Activated CD4-positive, CD25-positive, alpha-beta regulatory T cell treated with anti-CD3 and anti-CD28 coated beads, Interleukin-2, amount 50 U/mL, for 24 hours (primary cell): ENCODE data around the gene GOLIM4.
"Not testable (repeated sequence)": the region's sequence is repeated elsewhere in the genome, so short reads cannot be mapped to it uniquely, and the experiment has no call there.

Experiments
- ATAC-seq, 2 donors: fragments of 150-1000 bp; cut with Tn5 transposase; one replicate each; pipeline ENCODE4 v1.10.0; 2021; ENCODE audit warnings: mild to moderate bottlenecking in 1 of 2, moderate library complexity in 1 of 2

GOLIM4 gene

GRCh38 chr3:168044049-168044448 is 51.7 kb downstream of the GOLIM4 start:
- no peak for ATAC-seq

- no peak for ATAC-seq
These were observed 55.0 kb downstream of the GOLIM4 start for GRCh38 chr3:168040607-168041208.

- no peak for ATAC-seq
These were observed 58.7 kb downstream of the GOLIM4 start for GRCh38 chr3:168037020-168037419.

GRCh38 chr3:168036619-168037018 is 59.1 kb downstream of the GOLIM4 start:
- no peak for ATAC-seq

- no peak for ATAC-seq
These were observed 61.4 kb downstream of the GOLIM4 start for GRCh38 chr3:168034152-168034928.

DNA sequence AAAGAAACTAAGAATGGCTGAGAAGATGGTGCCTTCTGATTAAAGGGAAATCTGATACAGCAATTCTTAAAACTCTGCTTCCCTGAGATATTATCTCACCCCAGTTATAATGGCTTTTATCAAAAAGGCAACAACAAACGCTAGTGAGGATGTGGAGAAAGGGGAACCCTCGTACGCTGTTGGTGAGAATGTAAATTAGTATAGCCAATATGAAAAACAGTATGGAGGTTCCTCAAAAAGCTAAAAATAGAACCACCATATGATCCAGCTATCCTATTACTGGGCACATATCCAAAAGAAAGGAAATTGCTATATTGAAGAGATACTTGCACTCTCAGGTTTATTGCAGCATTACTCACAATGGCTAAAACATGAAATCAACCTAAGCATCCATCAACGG is 65.1 kb downstream of the GOLIM4 start:
- ATAC-seq: no peak

GRCh38 chr3:168029705-168030104 is 66.0 kb downstream of the GOLIM4 start:
- no peak for ATAC-seq

DNA sequence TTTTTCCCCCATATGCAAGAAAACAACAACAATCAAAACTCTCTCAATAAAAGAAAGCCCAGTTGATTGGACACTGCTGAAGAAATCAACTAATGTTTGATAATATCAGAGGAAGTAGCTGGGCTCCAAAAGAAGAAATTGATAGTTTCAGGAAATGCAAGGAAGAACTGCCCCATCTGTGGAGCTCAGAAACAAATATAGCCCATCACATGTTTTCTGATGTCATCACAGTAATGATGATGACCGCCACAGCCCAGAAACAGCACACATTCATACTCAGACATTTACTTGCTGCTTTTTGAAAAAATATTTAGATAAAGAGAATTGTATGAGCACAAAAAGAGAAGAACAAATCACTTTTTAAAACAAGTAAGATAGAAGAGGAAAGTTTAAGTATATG is 67.6 kb downstream of the GOLIM4 start:
- ATAC-seq: no peak

GRCh38 chr3:168026764-168027163 is 69.0 kb downstream of the GOLIM4 start:
- ATAC-seq: no peak

DNA sequence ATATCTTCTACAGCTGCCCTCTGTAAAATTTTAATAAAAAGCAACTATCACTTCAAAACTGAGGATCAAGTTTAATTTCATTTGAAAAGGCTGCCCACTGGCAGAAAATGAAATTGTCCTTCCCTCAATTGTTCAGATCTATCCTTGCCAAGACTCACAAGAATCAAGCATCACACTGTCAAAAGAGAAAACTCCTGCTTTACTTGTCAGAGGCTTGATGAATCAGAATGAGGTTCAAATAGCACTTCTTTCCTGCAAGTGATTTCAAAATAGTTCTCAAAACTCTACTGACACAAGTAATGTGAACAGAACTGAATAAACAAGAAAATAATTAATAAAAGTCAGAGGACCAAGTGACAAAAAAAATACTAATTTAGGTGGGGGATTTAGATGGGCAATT is 70.6 kb downstream of the GOLIM4 start:
- no peak for ATAC-seq

- ATAC-seq: no peak
These were observed 71.2 kb downstream of the GOLIM4 start for GRCh38 chr3:168024537-168024941.

DNA sequence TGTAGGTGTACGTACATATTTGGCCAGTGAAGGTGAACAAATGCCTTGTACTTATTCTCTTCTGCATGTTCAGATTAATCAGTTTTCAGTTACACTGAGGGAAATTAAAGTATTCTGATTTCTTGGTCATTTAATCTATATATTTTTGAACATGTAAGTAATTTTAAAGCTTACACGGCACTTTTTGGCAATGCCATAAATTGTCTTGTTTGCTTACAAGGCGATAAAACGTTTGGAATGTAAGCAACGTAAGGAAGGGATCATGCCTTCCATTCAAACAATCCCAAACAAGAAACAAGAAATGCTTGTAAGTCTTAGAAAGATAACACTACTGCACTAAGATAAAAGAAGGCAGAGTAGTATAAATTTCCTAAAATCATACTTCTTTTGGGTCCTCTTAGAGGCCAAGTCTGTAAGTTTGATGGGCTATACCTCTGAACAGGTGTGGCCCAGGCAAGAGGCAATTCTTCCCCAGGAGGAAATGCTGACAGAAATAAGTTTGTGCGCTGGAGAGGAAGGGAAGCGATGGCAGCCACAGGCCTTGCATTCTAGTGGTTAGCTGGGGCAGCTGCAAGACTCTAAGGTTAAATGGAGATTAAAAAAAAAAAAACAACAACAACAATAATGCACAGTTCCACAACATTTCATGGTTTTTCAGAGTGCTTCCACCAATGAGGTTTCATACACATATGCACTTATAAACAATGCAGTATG is 73.8 kb downstream of the GOLIM4 start:
- no peak for ATAC-seq

DNA sequence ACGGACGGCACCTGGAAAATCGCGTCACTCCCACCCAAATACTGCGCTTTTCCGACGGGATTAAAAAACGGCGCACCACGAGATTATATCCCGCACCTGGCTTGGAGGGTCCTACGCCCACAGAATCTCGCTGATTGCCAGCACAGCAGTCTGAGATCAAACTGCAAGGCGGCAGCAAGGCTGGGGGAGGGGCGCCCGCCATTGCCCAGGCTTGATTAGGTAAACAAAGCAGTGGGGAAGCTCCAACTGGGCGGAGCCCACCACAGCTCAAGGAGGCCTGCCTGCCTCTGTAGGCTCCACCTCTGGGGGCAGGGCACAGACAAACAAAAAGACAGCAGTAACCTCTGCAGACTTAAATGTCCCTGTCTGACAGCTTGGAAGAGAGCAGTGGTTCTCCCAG is 84.4 kb downstream of the GOLIM4 start:
- ATAC-seq: not testable (repeated sequence)

GRCh38 chr3:168006584-168006983 is 89.1 kb downstream of the GOLIM4 start:
- ATAC-seq: no peak

DNA sequence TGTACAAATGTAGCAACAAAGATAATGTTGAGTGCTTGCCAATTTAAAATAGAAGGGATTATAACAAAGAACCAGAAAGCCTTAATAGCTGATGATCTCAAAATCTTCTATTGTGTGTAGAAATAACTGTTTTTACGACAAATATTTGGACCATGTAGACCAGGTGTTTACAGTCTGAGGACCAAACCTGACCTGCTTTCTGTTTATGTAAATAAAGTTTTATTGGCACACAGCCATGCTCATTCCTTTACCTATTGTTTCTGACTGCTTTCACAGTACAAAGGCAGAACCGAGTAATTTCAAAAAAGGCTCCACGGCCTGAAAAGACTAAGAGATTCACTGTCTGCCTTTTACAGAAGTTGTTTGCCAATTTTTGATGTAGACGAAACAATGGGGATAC is 91.8 kb downstream of the GOLIM4 start:
- no peak for ATAC-seq

- no peak for ATAC-seq
These were observed 92.8 kb downstream of the GOLIM4 start for GRCh38 chr3:168002786-168003368.

- no peak for ATAC-seq
These were observed 94.5 kb downstream of the GOLIM4 start for GRCh38 chr3:168001244-168001643.

DNA sequence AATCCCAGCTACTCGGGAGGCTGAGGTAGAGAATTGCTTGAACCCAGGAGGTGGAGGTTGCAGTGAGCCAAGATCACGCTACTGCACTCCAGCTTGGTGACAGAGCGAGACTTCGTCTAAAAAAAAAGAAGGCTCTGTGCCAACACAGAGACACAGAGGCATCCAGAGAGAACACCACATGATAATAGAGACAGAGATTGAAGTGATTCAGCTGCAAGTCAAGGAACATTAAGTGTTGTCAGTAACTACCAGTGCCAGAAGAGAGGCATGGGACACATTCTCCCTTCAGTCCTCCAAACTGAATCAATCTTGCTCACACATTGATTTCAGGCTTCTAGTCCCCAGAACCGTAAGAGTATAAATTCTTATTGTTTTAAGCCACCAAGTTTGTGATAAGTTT is 97.5 kb downstream of the GOLIM4 start:
- no peak for ATAC-seq

- ATAC-seq: no peak
These were observed 99.2 kb downstream of the GOLIM4 start for GRCh38 chr3:167996514-167996913.

- no peak for ATAC-seq
These were observed 103.3 kb downstream of the GOLIM4 start for GRCh38 chr3:167992381-167992780.

- no peak for ATAC-seq
These were observed 104.5 kb downstream of the GOLIM4 start for GRCh38 chr3:167991213-167991612.

DNA sequence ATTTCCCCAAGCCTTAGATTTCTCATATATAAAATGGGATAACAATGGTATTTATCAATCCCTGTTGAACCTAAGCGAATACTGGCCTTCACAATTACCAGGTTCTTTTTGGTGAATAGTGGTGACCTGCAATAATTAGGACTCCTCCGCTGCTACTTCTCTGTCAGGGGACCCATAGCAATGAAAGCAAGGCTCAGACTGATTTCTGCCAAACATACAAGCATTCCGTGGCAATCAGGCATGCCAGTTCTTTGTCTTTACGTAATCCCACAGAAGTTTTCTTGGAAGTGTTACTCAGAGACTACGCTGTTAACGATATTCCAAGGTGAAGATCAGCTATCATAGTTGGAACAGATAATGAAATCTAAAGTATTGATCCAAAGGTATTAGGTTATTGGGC is 105.7 kb downstream of the GOLIM4 start:
- ATAC-seq: no peak

DNA sequence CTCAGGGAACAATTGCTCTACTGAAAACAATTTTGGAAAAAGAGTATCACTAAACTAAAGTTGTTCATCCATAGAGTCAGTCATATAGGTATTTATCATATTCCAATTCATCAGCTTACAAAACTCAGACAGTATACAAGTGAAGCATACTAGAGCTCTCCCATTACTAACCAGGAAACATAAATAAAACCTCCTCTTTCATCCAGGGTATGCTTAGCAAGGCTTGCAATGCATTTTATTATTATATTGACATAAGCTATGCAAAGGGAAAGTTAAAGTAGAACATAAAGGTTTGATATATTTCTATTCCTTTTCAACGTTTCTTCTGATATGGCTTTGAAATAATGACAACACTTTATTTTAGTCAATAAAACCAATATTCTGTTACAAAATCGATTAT is 106.7 kb downstream of the GOLIM4 start:
- no peak for ATAC-seq

GRCh38 chr3:167983583-167983982 is 112.1 kb downstream of the GOLIM4 start:
- no peak for ATAC-seq
